C4-2B (cell line): ENCODE measurements around the gene RUNX3.

ENCODE experiments used
- H3K27ac ChIP-seq: fragments of 450-650 bp; 2 replicates; pipeline ENCODE4 v1.5.1; 2017
- ZFX ChIP-seq: fragments of 450-650 bp; IDR thresholded peaks from 2 replicates; pipeline ENCODE4 v1.6.1; 2017
- TF ChIP-seq, protein P1 (sequence below): fragments of 450-650 bp; conservative IDR thresholded peaks from 2 replicates; pipeline ENCODE4 v1.5.1; 2017; ENCODE audit warnings: mild to moderate bottlenecking

The RUNX3 gene

DNA sequence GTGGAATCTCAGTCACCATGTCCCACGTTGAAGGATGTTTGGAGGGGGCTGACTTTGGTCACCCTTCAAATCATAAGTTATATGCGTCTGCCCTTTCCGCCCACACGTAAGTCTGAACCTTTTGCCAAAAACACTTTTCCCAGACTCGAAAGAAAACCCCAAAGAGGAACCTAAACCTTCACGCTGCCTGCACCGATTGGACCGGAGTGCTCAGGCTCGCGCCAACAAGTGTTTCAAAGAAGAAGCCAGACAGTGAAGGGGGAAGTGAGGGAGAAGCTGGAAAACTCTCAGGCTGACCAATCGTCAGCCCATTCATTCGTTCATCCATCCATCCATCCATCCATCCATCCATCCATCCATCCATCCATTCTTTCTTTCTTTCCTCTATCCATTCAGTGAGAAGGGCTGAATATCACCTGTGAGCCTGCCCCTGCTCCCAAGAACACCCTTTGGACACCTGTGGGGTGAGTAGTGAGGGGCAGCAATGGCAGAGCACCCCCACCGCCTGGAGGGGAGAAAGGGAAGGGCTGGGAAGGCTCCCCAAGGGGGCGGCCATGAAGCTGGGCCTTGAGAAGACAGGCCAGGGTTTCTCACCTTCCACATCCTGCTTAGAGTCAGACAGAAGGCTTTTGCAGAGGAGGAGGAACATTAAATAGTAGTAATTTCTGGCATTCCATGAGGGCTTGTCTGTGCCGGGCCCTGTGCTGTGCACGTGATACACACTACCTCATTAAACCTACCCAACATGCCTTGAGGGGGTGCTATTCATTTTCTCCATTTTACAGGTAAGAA is 27.1 kb upstream of the RUNX3 start:
- H3K27ac ChIP-seq = no peak overlapping the region
- TF ChIP-seq, protein P1, sequence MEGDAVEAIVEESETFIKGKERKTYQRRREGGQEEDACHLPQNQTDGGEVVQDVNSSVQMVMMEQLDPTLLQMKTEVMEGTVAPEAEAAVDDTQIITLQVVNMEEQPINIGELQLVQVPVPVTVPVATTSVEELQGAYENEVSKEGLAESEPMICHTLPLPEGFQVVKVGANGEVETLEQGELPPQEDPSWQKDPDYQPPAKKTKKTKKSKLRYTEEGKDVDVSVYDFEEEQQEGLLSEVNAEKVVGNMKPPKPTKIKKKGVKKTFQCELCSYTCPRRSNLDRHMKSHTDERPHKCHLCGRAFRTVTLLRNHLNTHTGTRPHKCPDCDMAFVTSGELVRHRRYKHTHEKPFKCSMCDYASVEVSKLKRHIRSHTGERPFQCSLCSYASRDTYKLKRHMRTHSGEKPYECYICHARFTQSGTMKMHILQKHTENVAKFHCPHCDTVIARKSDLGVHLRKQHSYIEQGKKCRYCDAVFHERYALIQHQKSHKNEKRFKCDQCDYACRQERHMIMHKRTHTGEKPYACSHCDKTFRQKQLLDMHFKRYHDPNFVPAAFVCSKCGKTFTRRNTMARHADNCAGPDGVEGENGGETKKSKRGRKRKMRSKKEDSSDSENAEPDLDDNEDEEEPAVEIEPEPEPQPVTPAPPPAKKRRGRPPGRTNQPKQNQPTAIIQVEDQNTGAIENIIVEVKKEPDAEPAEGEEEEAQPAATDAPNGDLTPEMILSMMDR = no peak
- no peak for TF ChIP-seq ZFX

DNA sequence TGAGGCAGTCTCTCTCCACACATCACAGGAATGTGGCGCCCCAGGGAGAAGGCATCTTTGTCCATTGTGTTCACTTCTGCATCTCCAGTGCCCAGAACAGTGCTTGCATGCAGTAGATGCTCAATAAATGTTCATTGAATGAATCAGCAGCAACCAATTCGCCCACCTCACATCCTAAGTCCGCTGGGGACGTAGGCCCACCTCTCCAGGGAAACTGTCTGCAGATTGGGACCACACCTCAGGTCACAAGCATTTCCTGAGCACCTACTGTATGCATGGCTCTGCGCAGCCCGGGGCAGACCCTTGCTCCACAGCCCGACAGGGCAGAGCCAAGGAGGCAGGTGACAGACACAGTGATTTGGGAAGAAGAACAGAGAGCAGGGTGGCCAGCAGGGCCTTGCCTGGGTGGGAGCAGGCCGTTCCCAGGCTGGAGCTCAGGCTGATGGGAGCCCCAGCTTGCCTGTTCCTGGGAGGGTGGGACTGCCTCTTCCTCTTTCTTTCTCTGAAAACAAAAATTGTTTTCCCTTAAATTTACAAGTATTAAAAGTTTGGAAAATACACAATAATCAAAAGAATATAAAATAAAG is 25.8 kb upstream of the RUNX3 start:
- TF ChIP-seq, protein P1 = no peak
- TF ChIP-seq ZFX = no peak
- H3K27ac ChIP-seq = no peak overlapping the region

DNA sequence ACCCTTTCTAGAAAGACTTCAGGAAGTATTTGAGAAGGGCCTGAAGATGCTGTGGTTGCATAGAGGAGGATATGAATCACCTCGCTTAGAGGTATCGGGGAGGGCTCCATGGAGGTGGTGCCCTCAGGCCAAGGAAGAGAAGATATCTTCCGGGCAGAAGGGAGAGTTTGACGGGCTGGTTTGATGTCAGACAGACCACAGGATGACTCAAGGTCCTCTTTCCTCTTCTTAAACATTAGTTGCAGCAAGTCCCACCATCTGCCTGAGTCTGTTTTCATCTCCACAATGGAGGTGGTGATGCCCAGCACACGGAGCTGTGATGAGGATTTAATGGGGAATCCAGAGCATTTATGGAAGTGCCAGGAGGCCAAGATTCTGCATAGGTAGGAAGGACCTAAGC is 25.1 kb upstream of the RUNX3 start:
- TF ChIP-seq, protein P1 = no peak
- TF ChIP-seq ZFX = no peak
- no peak overlapping the region for H3K27ac ChIP-seq

DNA sequence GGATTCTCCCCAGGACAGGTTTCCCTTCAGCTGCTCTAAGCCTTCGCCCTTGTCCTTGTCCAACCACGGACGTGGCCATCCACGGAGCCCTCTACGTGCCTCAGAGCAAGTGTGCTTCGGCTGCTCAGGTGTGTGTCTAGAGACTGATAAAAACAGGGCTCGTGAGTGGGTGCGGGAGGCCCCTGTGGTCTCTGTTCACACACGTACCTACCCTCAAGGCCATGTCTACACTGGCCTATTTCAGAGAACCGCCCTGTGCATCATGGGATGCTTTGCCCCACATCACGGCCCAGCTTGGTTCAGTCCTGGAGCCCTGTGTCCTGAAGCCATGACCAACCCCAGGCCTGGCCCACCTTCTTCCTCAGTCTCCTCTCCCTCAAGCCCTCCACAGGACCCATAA is 24.6 kb upstream of the RUNX3 start:
- H3K27ac ChIP-seq = no peak overlapping the region
- TF ChIP-seq ZFX = no peak
- TF ChIP-seq, protein P1 = no peak

DNA sequence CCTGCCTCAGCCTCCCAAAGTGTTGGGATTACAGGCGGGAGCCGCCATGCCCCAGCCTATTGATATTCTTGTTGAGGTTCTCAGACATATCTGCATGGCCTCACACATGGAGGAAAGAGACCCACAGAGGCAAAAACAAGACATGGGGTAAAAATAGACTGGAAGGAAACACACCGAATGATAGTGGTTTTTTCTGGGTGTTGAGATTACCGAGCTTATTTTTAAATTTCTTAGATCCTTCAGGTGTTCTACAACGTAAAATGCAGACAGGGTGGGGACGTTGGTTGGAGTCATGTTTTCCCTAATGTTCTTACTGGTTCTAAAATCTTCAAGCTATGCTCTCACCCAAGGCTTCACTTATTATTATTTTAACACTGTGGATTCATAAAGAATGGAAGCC is 23.9 kb upstream of the RUNX3 start:
- no peak for TF ChIP-seq ZFX
- TF ChIP-seq, protein P1 = no peak
- H3K27ac ChIP-seq = no peak overlapping the region

DNA sequence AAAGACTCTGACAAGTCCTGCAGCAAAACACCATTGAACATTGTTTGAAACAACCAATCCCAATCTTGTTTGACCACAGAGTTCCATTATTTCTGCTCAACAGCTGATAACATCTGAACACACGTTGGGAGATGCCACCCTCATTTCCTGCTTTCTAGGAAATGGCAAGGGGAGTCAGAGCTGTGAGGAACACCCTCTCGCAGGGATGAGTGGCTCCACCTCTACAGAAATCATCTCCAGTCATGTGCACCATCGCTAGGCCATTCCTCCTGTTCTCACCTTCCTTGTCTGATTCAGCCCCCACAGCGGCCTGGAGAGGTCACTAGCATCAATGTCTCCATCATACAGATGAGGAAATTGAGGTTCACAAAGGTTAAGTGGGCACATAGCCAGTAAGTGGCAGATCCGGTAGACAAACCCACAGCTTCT is 22.4 kb upstream of the RUNX3 start:
- no peak overlapping the region for H3K27ac ChIP-seq
- no peak for TF ChIP-seq ZFX
- TF ChIP-seq, protein P1 = no peak

DNA sequence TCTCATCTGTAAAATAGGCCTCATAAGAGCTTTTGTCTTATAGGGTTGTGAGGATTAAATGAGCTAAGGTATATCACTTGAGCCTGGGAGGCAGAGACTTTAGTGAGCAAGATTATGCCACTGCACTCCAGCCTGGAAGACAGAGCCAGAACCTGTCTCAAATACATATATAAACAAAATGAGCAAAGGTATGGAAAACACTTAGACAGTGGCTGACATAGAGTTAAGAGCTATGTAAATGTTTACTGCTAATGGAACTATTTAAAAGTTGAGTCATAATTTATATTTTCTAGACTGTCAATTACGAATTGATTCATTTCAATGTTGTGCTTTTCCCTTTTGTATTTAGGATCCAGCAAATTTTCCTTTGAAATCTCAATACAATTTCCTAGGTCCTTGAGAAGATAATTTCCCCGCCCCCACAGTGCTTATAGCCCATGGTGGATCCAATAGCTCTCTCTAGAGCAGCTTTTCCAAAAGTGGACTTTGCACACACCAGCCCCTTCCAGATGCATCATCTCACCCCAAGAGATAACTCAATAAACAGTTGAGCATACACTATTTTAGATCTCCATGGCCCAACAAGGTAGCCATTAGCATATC is 21.8 kb upstream of the RUNX3 start:
- no peak overlapping the region for H3K27ac ChIP-seq
- no peak for TF ChIP-seq ZFX
- TF ChIP-seq, protein P1 = no peak
